ENCODE data around the gene TEPSIN. TPM values are rescaled to one million over a fixed set of nuclear protein-coding genes. Genes with fewer than 3 reads are reported as not detected.

The TEPSIN gene
- total RNA-seq, 4 donors from 2014 or later = 21.7 to 53.7 (median 28.8) TPM

DNA sequence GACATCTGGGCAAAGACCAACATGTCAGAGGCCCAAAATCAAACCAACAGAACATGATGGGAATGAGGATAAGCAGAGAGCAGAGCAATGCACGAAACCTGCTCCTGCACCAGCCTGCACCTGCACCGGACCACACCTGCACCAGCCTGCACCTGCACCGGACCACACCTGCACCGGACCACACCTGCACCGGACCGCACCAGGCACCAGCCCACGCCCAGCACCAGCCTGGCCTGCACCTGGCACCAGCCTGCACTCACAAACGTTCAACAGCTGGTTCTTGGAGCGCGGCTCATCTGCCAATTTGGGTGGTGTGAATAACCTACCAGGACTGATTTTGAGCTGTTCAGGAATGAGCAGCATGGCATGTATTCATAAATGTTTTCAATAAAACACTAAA lies 34.3 kb downstream of the TEPSIN start:
- TF ChIP-seq, protein P1, sequence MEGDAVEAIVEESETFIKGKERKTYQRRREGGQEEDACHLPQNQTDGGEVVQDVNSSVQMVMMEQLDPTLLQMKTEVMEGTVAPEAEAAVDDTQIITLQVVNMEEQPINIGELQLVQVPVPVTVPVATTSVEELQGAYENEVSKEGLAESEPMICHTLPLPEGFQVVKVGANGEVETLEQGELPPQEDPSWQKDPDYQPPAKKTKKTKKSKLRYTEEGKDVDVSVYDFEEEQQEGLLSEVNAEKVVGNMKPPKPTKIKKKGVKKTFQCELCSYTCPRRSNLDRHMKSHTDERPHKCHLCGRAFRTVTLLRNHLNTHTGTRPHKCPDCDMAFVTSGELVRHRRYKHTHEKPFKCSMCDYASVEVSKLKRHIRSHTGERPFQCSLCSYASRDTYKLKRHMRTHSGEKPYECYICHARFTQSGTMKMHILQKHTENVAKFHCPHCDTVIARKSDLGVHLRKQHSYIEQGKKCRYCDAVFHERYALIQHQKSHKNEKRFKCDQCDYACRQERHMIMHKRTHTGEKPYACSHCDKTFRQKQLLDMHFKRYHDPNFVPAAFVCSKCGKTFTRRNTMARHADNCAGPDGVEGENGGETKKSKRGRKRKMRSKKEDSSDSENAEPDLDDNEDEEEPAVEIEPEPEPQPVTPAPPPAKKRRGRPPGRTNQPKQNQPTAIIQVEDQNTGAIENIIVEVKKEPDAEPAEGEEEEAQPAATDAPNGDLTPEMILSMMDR (IDR thresholded peaks at IDR 0.05; ENCODE audit: low read depth) = no peak

DNA sequence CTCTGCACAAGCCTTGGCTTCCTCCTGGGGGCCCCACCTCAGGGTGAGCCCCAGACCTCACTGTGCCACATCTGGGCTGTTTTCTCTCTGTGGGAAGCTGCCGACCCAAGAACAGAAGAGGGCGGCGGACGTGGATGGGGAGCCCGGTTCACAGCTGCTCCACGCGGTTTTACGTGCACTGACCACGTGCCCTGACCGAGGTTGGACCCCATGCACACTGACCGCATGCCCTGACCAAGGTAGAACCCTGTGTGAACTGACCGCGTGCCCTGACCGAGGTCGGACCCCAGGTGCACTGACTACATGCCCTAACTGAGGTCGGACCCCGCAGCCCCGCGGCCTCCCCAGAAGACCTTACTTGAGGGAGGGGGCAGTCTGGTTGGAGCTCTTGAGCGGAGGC lies 35.7 kb downstream of the TEPSIN start:
- TF ChIP-seq, protein P1 (IDR thresholded peaks at IDR 0.05; ENCODE audit: low read depth) = no peak

DNA sequence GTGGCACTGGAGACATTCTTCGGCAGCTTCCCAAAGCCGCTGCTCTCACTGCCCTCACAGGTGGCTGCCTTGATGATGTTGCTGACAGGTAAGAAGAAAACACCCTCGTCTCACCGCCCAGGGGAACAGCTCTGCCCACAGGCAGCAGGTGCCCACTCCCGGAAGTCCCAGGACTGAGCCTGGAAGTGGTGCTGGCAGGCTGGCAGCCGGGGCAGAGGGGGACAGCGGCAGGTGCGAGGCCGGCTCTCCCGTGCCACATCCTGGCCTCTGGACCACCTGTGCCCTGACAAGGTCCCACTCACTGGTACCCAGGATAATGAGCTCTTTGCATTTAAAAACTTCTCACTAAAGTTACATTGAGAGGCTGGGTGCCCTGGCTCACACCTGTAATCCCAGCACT lies 36.5 kb downstream of the TEPSIN start:
- TF ChIP-seq, protein P1 (IDR thresholded peaks at IDR 0.05; ENCODE audit: low read depth) = no peak

DNA sequence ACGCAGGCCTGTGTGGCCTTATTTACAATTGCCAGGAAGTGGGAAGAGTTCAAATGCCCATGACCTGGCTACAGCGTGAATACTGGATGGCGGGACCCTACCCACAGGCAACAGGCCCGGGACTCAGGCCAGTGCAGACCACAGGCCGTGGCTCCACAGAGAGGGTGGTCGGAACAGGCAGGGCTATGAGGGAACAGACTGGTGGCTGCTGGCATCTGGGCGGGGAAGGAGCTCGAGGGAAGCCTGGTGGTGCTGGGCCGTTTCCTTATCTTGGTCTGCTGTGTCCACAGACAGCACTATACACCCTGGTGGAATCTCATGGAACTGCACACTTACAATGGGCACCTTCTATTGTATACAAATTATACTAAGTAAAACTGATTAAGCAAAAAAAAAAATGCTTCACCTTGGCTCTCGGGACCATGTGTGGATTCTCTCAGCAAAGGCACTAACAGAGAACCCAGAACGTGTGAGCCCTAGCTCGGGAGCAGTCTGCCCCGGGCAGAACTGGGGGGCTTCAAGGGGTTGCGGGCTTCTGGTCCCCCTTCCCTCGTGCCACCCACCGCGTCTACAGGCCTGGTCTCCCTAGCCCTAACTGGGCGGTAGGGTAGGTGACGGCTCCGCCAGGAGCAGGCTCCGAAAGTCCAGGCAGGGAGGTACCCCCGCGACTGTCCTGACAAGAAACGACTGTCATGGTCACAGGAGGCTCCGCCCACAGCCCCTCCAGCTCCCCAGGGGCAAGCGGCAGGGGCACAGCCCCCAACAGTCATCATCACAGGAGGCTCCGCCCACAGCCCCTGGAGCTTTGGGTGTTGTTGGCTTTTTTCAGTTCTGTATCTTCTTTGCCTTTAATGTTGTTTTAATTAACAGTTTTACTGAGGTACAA lies 37.9 kb downstream of the TEPSIN start:
- TF ChIP-seq, protein P1 (IDR thresholded peaks at IDR 0.05; ENCODE audit: low read depth) = no peak

DNA sequence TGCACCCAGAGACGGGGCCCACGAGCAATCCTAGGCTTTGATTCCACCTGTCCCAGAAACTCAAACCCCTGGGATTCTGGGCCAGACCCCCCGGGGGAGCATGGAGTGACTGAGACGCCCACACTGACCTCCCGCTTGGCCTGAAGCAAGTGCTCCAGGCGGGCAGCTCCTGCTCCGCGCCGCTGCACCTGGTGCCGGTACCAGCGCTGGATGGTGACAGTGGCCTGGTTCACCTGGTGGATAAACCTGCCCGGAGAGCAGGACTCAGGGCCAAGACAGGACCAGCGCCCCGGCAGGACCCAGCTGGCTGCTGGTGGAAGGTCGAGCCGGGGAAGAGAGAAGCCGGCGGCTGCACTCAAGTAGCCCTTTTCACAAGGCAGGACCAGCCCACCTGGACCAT lies 38.7 kb downstream of the TEPSIN start:
- TF ChIP-seq, protein P1 (IDR thresholded peaks at IDR 0.05; ENCODE audit: low read depth) = no peak

DNA sequence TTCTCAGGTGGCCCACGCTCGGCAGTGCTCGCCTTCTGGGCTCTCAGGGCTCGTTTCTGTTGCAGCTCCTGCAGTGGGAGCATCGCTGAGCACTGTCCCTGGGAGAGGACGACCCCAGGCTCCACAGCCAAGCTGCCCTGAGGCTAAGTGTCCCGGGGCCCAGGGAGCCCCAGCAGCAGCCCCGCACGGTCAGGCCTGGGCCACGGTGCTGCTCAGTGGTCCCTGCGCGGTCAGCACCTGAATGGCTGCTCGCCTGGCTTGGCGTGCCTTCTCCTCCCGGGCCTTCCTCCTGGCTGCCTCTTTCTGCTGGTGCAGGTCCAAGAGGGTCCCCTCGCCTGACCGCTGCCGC lies 39.4 kb downstream of the TEPSIN start:
- TF ChIP-seq, protein P1 (IDR thresholded peaks at IDR 0.05; ENCODE audit: low read depth) = no peak

DNA sequence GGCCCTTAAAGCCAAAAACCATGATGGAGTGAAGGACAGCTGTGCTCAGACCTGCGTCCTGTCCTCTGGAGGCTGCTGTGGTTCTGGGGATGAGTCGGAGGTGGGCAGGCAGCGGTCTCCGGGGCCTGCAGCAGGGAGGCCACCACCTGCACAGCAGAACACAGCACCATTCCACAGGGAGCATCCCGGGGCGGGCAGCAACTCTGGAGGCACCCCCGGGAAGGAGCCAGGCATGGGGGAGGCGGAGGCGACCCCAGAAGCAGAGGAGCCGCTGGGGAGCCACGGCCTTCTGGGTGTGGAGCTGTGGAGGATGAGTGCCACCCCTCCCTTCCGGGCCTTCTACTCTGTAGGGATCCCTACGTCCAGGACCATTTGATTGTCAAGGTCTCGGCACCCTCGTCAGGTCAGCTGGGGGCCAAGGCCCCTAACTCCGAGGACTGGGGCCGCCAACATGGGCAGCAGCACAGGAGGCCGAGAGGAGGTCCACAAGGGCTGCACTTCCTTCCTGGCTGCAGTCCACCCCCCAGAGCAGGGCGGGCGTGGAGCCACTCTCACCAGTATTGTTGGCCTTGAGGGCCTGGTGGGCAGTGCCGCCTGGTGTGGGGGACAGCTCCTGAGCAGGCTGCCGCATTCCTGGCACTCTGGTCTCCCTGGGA lies 39.9 kb downstream of the TEPSIN start:
- TF ChIP-seq, protein P1 (IDR thresholded peaks at IDR 0.05; ENCODE audit: low read depth) = no peak

Measured in subcutaneous adipose tissue (tissue), 4 donors.